HG03571 (cell line): ENCODE data around the gene PPFIBP1.
A peak's percentile ranks its signal among the peaks of the same experiment; 100 is the strongest.

Experiments
- ATAC-seq: cut with Tn5 transposase; IDR thresholded peaks from one replicate; pipeline ENCODE4 v1.9.1; 2021; ENCODE audit not compliant: unreplicated experiment

PPFIBP1 gene

DNA sequence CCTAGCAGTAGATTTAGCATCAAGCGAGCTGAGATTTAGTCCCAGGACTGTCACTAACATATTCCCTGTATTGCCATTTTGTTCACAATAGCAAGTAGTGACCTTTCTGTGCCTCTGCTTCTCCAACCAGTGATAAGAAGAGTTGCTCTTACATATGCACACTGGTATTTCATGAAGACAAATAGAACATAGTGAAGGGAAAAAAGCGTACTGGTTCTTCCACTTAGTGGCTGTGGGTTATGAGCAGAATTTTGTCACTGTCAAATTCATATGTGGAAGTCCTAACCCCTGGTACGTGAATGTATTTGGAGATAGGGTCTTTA lies 12.3 kb upstream of the PPFIBP1 start:
- no peak for ATAC-seq

DNA sequence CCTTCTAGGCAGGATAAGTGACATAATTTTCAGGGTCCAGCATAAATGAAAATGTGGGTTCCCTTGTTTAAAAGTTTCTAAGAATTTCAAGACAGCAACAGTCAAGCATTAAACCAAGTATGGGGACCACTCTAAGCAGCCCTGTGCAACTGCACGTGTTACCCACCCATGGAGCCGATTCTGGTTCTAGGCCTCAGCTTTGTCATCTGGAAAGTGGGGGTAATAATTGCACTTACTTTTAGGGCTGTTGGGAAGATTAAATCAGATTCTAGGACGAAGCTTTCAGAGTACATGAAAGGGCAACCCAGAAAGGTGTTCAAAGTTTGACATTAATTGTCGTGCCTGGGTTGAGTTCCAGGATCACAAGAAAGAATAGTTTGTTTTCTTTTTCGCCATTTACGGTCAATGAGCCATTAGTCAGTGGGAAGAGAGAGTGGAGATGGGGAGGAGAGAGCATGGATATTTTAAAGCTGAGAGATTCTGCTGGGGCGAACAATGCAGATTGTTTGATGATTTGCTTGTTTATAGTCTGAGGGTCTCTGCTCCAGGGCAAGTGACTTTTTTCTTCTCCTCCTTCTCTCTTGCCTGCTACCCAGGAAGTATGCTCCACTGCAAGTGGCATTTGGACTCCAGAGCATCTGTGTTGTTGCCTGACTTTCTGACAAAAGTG lies 10.7 kb upstream of the PPFIBP1 start:
- ATAC-seq = no peak

DNA sequence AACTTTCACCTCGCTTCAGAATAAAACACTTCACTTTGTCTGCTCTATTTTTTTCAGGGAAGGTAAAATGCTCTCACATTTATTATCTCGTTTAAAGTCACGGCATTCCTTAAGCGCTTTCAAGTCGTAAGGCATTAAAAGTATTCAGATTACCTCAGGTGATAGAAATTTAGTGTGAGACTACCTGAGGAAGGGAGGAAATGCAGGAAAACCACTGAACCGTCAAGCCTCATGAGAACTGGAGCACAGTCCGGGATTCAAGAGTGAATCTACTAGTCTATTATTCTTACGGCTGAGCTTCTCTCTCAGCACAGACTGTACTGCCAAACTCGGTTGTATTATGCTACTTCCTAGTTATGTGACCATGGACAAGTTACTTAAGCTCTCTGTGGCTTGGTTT lies 8.3 kb upstream of the PPFIBP1 start:
- no peak for ATAC-seq

DNA sequence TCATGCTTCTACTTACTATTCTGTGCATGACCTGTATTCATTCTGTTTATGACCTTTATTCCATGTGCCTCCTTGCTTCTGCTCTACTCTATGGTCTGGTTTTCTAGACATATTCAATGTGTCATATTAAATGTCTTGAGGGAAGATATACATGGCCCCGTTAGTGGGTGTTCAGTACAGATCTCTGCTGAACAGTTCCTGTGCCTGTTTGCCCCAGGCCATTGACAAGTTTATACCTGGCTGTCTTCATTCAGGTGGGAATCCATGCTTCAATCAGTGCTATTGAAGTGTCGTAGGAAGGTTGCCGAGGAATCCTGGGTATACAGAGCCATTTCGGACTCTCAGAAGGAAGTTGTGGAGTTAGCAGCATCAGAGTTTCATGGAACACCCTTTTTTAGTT lies 7.4 kb upstream of the PPFIBP1 start:
- ATAC-seq = no peak

DNA sequence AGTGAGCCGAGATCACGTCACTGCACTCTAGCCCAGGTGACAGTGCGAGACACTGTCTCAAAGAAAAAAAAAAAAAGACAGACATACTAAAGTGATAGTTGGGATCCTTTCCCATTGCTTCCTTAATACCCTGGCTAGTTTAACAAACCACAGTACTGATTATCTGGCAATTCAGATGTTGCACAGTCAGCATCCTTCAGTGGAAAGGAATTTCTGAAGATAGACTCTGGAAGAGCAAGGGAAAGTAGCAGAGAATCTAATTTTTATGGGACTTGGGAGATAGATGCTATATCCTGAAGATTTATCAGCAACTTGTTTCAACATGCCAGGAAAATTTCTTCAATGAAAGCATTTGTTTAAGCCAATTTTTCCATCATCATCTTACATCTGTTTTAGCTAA lies 6.5 kb upstream of the PPFIBP1 start:
- no peak for ATAC-seq

DNA sequence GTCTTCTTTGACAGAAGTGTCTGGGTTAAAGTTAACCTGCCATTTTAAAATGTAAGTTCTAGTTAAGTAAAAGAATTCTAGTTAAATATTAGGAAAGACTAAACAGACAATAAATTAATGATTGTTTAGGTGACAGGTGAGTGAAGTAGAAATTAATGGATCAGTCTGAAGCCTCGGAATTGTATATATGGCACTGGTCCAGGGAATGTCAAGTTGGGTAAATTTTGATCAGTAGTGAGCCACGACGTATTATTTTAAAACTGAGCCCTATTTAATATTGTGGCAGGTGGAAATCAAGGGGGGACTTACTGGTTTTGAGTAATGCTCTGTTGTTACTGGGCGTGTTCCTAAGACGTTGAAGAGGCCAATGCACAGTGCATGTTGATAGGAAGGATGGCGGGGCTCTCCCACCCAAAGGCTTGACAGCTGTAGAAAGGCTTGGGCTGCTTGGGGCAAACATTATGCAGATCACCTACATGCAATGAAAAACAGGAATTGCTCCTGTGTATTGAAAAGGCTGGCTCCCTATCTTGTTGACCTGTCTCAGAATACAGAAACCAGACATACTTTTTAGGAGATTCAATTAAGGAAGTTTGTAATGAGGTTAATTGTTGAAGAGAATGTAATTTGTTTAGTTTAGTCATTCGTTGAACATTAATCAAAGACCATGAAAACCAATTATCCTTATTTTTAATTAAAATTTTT lies 5.9 kb upstream of the PPFIBP1 start:
- no peak for ATAC-seq

DNA sequence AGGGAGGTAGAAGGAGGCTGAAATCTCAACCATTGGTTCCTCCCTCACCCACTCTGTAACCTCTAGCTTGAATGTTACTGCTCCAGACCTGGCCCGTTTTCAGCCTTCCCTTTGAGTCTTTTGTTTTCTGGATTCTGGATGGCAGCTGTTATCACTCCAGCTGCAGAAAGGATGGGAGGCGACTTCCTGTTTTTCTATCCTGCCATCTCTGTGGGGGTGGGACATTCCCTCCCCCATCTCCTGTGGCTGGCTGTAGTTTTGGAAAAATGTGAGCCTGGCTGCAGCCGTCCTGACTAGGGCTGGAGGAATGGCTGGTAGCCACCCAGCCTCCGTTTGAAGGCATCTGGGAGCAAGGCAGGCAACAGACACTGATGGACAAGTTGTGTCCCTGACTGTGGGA lies 2.9 kb upstream of the PPFIBP1 start:
- ATAC-seq = no peak

DNA sequence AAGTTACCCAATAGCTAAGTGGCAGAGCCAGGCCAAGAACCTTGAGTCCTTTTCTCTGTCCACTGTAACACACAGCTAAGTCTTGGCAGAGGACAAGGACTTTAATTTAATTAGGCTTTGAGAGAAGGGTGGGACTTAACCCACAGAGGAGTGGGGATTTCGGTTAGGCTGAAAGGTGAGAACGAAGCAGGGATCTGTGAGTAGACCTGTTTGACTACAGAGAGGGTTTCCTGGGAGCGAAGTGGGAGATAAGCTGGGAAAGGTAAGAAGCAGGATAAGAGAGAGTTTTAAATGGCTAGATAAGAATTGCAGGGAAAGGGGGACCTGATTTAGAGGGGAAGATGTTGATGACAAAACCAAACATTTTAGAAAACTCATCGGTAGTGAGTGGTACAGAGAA lies 2.0 kb upstream of the PPFIBP1 start:
- no peak for ATAC-seq

DNA sequence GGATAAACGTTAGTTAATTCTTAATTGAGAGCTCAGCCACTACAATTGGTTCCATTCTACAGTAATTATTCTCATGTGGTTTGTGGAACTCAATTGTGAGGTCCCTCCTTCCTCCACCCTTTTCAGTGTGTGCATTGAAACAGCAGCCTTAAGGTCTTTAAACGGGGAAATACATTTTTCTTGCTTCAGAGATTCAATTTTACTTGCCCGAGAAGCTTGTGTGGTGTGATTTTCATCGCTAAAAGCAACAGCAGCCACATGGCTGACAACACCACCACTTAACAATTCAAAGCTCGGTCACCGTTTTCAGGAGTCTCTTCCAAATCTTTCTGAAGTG lies 733 bp upstream of the PPFIBP1 start:
- peak; percentile 3 for ATAC-seq

DNA sequence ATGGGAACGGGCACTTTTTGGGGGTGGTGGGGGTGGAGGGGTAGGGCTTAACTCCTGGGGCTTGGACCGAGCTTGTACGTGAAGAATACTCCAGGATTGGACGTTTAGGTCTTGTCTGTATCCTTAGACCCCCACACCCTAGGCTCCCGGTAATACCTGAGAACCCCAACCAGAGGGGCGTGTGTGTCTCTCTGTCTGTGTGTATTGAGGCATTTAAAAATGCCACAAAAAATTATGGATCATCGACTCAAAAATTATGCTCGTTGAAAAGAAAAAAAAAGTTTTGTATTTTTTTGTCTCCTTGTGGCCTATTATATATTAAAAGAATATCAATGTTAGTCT lies 459 bp downstream of the PPFIBP1 start:
- no peak for ATAC-seq

DNA sequence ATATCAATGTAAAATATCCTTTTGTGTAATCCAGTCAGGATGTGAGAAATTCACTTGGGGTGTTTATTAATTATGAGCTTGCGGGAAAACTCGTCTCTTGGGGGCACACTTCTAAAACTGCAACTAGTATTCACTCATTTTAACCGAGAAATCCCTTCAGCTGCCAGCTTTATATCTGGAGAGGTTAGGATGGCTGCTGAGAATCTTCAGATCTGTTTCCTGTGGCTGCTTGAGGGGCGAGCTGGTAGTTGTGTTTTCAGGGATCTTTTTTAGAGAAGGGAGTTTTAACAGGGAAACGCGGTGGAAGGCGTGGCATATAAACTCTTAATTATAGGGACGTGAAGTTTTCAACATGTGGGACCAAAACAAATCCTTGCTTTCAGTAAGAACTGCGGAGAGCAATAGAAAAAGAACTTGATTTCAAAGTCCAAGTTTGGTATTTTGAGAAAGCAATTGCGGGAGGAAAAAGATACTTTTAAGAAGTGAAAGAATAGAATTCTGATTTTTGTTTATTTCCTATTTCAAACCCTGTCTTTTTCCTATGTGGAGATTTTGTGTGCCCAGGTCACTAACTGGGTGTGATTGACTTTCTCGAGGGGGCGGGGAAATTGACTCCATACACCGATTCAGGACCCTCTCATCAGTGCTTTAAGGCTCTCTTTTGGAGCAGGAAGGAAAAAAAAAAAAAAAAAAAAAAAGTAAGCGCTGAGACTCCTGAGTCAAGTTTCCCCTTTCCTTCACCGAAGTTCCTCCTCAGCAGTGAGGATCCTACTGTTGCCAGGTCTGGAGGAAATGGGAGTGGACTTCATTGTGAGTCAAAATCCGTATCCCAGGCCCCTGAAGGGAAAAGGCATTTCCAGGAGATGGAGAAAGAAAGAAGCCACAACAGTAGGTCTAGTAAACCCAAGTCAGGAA lies 1.1 kb downstream of the PPFIBP1 start:
- no peak for ATAC-seq

DNA sequence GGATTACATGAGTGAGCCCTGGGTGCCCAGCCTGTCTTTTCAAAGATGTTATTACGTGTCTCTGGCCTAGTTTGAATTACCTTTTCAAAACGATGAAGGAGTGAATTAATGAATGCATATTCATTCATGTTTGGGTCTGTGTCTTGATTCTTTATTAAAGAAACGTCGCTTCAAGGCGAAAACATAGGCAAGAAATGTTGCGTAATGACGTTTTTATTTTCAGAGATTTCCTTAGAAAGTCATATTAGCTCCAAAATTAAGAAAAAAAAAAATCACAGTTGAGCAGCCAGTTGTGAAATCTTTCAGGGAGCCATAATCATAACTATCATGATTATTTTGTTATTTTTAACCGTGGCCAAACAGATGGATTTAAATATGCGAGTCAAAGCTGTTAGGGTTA lies 3.5 kb downstream of the PPFIBP1 start:
- no peak for ATAC-seq

DNA sequence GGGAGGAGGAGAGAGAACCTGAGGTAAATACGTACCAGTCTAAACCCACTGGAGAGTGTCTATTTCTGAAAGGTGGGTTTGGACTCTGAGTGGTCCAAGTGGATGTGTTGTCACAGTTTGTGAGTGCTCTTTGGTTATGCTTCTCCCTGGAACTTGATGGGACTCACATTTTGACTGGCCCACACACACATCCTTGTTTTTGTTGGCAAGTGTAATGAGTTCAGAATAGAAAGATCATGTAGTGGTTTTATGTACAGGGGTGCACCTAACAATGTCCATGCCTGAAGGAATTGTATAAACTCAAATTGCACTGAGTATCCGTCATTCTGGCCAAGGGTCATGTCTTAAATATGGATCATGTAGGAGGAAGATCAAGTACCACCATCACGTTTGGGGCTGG lies 4.8 kb downstream of the PPFIBP1 start:
- no peak for ATAC-seq

DNA sequence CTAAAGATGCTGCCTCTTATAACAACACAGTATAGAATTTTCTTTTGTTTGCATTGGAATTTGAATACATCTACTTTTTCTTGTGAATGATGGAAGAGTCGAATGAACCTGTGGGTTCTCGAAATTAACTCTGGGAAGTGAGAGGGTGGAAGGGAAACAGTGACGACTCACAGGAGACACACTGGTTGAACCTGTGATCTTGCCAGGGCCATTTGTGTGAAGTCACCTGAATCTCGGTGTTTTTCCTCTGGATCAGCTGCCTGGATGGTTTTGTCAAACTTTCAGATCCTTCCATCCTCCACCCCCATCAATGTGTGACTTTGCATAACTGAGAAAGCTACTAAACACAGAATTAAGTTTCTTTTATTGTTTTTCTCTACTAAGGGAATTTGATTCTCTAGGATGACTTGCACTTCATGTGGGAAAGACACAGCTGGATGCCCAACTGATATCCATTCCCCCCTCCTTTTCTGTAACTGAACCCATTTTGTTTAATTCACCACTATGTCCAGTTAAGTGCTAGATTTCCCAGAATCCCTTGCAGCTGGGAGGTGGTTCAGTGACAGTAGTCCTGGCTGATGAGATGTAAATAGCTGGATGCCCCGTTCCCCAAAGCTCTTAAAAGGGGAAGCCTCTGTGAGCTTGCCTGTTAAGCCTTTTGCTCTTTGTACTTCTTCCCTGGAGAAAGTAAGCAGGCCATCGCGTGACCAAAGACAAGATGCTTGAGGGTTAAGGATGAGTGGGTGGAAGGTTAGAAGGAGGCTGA lies 6.3 kb downstream of the PPFIBP1 start:
- no peak for ATAC-seq

DNA sequence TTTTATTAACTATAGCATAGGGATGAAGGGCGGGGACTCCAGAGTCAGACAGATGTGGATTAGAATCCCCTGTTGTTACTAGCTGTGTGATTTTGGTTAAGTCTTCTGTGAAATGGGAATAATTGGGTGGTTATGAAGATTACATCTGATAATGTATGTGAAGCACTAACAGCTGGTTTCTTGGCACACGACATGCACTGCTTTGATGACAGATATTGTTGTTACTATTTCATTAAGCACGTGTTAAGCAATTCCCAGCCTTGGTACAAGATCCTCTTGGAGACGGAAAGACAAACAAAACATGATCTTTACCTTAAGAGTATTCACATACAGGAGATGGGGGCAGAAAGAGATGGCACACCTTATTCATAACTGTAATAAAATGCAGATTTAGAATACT lies 7.9 kb downstream of the PPFIBP1 start:
- no peak for ATAC-seq

DNA sequence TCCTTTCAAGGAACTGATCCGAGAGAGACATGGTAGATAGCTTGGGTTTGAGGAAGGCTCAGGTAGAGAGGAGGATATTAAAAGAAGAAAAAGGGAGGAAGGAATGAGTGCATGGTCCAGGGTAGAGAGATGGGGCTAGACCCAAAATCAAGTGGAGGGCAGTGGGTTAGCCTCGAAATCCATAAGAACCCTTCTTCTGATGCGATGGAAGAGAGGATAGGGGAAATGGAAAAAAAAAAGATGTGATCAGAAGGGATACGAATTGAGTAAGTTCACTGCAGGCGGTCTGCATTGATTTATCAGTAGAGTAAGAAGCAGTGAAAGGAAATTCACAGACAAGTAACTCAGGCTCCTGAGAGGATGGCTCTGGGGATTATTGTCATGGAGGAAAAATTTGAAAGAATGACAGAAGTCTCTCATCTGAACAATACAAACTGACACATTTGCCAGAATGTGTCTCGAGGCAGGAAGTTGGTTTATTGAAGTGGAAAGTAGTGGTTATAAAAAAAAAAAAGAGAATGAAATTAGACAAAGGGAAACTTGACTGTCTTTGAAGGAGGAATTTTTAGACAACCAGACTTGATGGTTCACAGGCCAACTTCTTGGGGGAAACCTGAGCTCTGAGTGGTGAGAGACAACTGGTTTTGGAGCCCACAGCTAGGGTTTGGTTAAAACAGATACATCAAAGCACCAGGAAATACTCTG lies 10.2 kb downstream of the PPFIBP1 start:
- peak; percentile 60 for ATAC-seq

DNA sequence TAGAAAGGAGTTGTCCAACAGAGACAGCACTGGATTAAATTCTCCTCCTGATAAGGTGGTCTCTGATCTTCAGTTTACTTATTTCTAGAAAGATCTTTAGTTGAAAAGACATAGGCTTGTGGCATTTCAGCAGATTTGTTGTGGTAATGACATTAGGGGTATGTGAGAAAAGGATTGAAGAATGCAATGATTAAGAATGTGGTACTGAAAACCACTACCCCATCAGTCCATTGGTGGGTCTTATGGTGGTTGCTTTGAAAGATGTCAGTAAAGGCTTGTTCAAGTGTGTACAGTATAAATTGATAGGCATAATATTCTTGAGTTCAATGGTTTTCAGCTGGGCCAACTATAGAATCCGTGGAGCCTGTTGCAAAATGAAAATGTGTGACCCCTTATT lies 10.8 kb downstream of the PPFIBP1 start:
- ATAC-seq = peak; percentile 15

DNA sequence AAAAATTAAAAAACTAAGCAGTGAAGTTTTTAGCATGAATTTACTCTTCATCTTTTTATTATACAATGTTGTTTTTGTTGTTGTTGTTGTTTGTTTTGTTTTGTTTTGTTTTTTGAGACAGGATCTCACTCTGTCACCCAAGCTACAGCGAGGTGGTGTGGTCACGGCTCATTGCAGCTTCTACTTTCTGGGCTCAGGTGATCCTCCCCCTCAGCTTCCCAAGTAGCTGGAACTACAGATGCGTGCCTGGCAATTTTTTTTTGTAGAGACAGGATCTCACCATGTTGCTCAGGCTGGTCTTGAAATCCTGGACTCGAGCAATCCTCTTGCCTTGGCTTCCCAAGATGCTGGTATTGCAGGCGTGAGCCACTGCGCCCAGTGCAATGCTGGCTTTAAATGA lies 11.3 kb downstream of the PPFIBP1 start:
- no peak for ATAC-seq

DNA sequence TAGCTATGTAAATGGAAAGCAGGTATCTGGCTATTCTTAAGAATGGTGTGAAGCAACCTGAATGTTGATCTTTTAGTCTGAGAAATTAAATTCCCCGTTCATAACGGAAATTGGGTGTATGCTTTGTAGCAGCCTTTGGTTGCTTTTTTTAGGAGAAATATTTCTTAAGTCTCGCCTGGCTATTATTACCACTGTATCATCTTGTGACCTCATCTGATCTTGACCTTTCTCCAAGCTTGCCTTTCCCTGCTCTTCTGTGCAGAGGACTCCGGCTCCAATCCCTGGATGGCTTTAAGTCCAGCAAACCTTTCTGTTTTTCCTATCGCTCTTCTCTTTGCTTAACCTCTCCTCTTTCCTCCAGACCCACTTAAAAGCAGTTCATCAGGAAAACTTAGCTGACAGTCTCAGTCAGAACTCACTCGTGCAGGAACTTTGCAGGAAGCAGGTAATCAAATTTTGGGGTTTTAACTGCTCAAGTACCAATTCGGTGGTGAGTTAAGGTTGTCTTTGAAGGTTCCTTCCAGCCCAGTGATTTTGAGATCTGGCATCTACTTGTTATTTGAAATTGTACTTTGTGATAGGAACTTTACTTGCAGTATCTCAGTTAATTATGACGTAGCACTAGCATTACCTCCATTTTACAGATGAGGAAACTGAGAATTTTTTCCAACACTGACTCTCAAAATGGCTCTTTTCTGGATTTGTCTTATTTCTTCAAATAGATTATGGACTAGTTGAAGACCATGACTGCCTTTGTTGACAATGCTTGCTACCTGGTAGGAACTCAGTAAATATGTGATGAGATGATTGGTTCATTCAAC lies 14.1 kb downstream of the PPFIBP1 start:
- no peak for ATAC-seq

DNA sequence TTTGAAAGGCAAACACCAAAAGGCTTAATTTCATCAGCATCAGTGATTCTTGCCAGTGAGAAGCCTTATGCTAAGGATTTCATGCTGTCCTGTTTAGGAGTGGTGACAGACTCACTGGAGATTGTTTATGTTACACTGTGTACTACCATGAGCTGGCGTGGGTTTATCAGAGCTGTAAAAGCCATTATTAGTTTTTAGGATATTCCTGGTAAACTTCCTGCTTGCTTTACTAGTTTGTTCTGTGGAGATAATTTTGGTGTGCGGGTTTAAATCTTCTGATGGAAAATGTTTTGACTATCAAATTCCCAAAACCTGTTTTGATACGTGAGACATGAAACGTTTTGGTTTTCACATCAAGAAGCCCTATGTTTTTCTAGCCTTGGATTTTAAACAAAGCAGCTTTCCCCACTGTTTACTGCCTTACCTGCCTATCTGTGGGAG lies 15.2 kb downstream of the PPFIBP1 start:
- no peak for ATAC-seq
